Hematopoietic multipotent progenitor cell treated with erythropoietin and hydrocortisone succinate and interleukin-3 and kit ligand, for 15 days (in vitro differentiated cells): ENCODE data around the gene GPRIN3.
"Not testable (repeated sequence)": the region's sequence is repeated elsewhere in the genome, so short reads cannot be mapped to it uniquely, and the experiment has no call there.

Experiments
- DNase-seq: peaks from one replicate; pipeline ENCODE4 v3.0.0-alpha.2; 2015; ENCODE audit warnings: low spot score

GPRIN3 gene

GRCh38 chr4:89257376-89257775, 50.2 kb downstream of the GPRIN3 start:
- no peak for DNase-seq

GRCh38 chr4:89256203-89256800, 51.3 kb downstream of the GPRIN3 start:
- no peak for DNase-seq

DNA sequence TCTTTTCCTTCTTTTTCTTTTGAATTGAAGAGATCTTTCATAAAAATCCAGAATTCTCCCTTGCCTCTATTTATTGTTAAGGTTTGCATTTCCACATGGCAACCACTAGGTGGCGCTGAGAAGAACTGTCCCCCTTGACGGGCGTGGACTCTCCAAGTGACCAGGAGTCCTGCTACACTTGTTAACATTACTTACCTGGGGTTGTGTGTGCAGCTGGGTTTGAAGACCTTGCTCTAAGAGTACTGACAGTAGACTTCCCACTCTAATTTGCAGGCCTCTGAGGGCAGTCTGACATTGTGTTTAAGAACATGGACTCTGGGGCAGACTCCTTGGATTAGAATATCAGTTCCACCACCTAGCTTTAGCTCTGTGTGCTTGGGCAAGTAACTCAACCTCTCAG, 52.8 kb downstream of the GPRIN3 start:
- DNase-seq = peak; percentile 57

GRCh38 chr4:89254347-89254746, 53.3 kb downstream of the GPRIN3 start:
- not testable (repeated sequence) for DNase-seq

DNA sequence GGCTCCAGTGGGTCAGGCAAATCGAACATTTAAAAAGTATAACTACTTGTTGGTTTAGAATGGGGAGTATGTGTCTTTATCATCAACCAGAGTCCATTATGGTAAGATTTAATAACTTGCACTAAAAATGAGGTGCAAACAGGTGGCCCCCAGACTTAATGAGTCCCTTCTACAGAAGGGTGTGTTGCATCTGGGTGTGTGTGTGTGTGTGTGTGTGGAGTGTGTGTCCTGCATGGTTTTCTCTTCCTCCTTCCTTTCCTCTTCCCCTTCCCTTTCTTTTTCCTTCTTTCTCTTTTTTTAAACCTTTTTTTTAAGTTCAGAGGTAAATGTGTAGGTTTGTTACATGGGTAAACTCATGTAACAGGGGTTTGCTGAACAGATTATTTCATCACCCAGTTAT, 53.7 kb downstream of the GPRIN3 start:
- no peak for DNase-seq

DNA sequence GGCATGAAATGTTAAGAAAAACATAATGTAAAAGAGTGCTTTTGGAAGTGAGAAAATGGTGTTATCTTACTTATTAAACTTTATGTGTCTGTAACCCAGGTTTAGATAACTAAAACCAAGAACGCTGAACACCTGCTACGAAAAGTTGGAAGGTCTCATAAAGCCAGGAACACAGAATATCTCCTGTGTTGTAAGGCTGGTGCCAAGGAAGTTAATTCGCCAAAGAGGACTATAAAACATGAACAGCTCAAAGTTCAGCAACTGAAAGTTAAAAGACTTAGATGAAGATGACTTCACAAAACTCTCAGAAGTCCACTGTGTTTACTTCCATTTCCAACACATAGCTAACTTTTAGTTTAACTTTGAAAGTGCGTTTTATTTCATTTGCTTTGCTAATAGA, 54.3 kb downstream of the GPRIN3 start:
- DNase-seq = no peak

DNA sequence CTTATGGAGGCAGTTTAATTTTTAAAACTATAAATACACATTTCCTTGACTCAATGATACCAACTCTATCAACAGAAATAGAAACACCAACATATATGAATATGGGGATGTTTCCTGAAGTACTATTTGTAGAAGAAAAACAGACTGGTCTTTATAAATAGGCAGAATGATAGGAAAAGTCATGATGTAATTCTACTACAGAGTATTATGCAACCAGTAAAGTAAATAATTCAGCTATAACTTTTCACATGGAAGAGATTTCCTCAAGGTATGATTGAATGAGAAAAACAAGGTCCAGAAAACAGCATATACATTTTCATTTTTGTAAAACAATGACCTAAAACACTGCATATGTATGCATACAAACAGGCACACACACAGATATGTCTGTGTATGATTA, 56.2 kb downstream of the GPRIN3 start:
- no peak for DNase-seq

GRCh38 chr4:89249716-89250361, 57.8 kb downstream of the GPRIN3 start:
- DNase-seq = no peak

GRCh38 chr4:89249313-89249712, 58.3 kb downstream of the GPRIN3 start:
- DNase-seq = no peak

DNA sequence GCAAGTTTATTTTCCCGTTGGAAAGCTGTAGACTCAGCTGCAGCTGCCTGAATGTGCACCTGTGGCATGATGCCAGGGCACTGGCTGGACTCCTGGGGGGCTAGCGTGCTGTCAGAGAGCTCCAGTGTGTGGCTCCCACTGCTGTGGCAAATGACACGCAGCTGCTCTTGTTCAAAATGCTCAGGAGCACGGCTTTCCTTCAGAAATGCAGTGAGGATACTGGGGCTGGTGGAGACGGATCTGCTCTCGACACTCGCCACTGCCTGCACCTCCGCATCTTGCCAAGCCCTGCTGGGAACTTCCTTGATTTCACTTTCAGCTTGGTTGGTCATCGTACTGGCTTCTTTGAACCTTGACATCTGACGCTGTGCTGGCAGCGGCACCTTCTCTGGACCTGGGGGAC, 58.7 kb downstream of the GPRIN3 start:
- no peak for DNase-seq

DNA sequence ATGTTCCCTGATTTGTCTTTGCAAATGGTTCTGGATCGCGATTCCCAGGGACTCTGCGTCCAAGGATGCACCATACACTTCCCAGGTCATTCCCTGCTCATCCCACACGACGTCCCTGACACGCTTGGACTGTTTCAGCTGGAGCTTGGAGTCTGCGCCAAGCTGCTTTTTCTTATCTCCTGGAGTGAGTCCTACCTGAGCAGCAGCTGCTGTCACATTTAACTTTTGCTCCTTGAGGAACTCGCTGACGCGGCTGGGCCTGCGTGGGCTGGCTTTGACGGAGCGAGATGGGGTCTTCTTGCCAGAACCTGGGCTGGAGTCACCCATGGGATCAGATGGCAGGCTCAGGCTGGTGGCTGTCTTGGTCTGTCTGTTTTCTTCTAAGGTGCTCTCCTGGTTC, 59.6 kb downstream of the GPRIN3 start:
- no peak for DNase-seq

GRCh38 chr4:89245459-89245858, 62.1 kb downstream of the GPRIN3 start:
- DNase-seq = no peak

DNA sequence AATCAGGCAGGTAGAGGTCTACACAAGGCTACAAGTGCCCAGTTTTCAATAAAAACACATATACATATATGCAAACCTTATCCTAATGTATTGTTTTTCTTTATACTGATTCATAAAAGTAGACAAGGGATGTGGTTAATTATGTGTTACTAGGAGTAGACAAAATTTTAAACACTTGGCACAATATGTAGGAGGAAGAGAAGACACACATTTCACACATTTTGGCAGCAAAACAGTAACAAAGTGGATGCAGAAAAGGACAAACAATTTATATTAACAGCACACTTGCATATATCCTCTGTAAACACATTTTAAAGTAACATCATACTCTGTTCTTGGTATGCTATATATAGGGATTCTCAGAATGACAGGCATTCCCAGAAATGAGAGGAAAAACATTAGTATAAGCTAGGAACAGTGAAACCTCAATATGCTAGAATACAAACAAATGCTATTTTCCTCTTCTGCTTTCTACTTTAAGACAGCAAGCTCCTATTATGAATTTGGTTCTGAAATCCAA, 63.8 kb downstream of the GPRIN3 start:
- no peak for DNase-seq

- DNase-seq = no peak
These were observed 64.5 kb downstream of the GPRIN3 start for GRCh38 chr4:89242864-89243732.

DNA sequence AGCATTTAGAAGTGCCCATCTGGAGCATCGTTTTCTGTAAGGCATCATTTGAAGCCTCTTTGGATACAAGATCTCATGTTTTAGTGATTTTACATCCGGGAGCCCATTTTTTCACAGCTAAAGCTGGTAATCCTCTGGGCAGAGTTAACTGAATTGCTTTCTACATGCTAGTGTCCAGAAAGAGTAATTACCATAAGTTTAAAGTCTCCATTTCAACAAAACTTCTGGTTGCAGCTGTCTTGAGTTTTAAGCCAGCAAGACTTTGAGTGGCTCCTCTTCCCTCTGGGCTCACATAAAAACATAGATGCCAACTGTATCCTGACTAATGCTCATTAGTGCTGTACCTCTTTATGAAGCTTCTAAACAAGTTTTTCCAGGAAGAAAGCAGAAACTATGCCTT, 65.4 kb downstream of the GPRIN3 start:
- DNase-seq = no peak

DNA sequence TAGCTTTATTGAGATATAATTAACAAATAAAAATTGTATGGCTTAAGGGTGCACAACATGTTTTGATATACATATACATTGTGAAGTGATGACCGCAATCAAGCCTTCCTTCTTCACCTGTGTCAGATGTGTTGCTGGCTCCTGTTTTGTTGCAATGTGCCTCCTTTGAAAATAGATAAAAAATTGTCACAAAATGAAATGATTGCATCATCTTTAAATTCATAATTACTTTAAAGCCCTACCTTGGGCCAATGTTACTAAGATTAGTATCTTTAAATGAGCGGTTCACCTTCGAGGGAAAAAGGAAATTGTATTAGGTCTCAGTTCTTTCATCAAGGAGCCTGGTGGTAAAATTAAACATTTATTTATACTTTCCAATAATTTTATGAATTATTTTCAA, 77.3 kb downstream of the GPRIN3 start:
- no peak for DNase-seq

DNA sequence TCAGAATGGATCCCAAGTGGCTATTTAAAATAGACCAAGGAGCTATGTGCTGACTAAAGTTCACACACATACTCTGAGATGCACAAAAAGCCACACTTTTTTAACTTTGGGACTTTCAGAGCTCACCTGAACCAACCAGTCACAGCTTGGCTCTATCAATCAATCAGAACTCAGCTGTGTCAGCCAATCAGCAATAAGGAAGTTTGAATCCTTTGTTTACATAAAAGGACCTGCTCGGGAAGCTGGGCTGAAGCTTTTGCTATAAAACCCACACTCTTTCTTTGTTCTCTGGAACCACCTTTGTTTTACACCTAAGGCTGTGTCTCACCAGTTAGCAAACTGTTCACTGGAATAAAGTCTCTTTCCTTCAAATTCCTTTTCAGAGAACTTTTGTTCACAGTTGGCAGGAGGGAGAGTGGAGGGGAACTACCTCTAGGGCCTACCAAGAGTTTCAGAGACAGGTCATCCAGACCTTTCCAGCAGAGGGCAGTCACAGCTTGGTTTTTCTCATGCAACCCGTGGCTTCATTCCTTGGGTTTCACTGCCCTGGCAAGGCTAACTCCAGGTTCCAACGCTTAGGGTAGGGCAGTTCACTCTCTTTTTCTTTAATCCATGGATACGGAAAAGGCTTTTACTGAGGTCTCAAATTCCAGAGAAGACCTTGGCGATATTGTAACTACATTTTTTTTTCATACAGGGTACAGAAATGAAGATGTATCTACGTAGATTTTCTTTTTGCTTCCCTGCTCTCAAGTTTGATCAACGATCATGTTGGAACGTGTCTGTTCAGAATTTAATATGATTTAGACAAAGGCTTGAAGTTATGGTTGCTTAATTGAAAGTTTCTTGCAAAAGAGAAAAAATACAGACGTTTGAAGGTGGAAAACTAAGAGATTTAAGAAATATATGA, 80.7 kb downstream of the GPRIN3 start:
- DNase-seq = peak; percentile 24

GRCh38 chr4:89222170-89222569, 85.4 kb downstream of the GPRIN3 start:
- no peak for DNase-seq

- no peak for DNase-seq
These were observed 86.3 kb downstream of the GPRIN3 start for GRCh38 chr4:89221167-89221867.

DNA sequence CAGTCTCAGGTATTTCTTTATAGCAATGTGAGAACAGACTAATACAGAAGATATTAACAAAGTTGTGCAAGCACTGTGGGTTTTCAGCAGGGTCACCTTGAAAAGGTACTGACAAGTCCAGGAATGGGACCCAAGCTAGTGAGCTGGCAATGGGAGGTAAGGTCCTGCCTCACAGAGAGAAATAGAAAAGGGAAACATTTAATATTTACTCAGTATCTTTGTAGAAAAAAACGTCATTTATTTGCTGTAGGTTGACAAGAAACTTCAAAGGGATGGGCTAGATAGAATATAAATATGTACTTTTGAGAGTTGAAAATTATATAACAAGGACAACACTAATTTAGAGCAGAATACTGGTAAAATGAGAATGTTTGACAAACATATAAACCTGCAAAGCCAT, 89.0 kb downstream of the GPRIN3 start:
- DNase-seq = no peak

DNA sequence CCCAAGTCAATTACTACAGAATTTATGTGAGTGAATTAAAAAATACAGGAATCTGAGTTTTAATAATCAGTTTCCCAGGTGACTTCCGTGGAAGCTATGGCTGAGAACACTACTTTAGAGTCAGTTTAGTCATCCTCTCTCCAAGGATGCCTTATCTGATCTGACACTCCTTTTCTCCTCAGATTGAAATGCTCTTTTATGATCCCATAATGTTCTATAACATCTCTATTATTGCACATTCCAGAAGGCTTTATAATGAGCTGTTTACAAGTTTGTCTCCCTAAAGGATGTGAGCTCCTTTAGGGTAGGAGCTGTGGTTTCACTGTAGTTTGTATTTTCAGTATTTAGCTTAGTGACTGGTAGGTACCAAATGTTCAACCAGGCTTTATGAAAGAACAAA, 90.0 kb downstream of the GPRIN3 start:
- DNase-seq = no peak
